ENCODE results near the gene HOXA7.

Gene HOXA7

GRCh38 chr7:27179503-27180430, 23.3 kb upstream of the HOXA7 start:
- H3K4me2 ChIP-seq (ENCODE audit: low read length): peak overlapping the region; percentile 48
- peaks cover 23% of the 10 kb centered on the region for H3K4me1 ChIP-seq (ENCODE audit: control insufficient read depth, low read length)
- H3F3A ChIP-seq (ENCODE audit: control insufficient read depth, insufficient read depth): no peaks in the 10 kb centered on the region
- H3K79me2 ChIP-seq (ENCODE audit: control insufficient read depth, low read length): no peaks in the 10 kb centered on the region
- H3K9me2 ChIP-seq (replicated peaks; ENCODE audit: control insufficient read depth, low read length): no peaks in the 10 kb centered on the region
- no peaks in the 10 kb centered on the region for H4K20me1 ChIP-seq (ENCODE audit: control insufficient read depth, insufficient read depth, low read depth, low read length)
- no peaks in the 10 kb centered on the region for H3K36me3 ChIP-seq (ENCODE audit: control insufficient read depth, low read length)
- TF ChIP-seq EZH2phosphoT487 (IDR thresholded peaks at IDR 0.05; ENCODE audit: borderline replicate concordance, low read length): no peak
- TF ChIP-seq CTCF (IDR thresholded peaks at IDR 0.05; ENCODE audit: low read depth, low read length, poor library complexity, severe bottlenecking): peak; percentile 99
- H3K27ac ChIP-seq (ENCODE audit: low read depth, low read length): no peak overlapping the region
- H3K4me3 ChIP-seq (ENCODE audit: low read length): peak overlapping the region; percentile 31
- H3K9me3 ChIP-seq (ENCODE audit: control insufficient read depth, insufficient read depth, low read length): no peaks in the 10 kb centered on the region
- H3K27me3 ChIP-seq (ENCODE audit: control insufficient read depth, low read length): peaks cover 49% of the 10 kb centered on the region

- Histone ChIP-seq H3K27me3 (ENCODE audit: control insufficient read depth, low read length) (peaks cover 50% of the 10 kb centered on the region), H4K20me1 (ENCODE audit: control insufficient read depth, insufficient read depth, low read depth, low read length) (no peaks in the 10 kb centered on the region)
Measured at GRCh38 chr7:27179030-27179429, 22.6 kb upstream of the HOXA7 start.

GRCh38 chr7:27178366-27178765, 21.9 kb upstream of the HOXA7 start:
- Histone ChIP-seq H3F3A (ENCODE audit: control insufficient read depth, insufficient read depth) (no peaks in the 10 kb centered on the region), H4K20me1 (ENCODE audit: control insufficient read depth, insufficient read depth, low read depth, low read length) (no peaks in the 10 kb centered on the region), H3K79me2 (ENCODE audit: control insufficient read depth, low read length) (no peaks in the 10 kb centered on the region), H3K36me3 (ENCODE audit: control insufficient read depth, low read length) (no peaks in the 10 kb centered on the region), H3K9me3 (ENCODE audit: control insufficient read depth, insufficient read depth, low read length) (no peaks in the 10 kb centered on the region), H3K9me2 (replicated peaks; ENCODE audit: control insufficient read depth, low read length) (no peaks in the 10 kb centered on the region), H3K4me1 (ENCODE audit: control insufficient read depth, low read length) (peaks cover 16% of the 10 kb centered on the region), H3K27me3 (ENCODE audit: control insufficient read depth, low read length) (peaks cover 50% of the 10 kb centered on the region), H3K4me3 (ENCODE audit: low read length) (no peak overlapping the region), H3K4me2 (ENCODE audit: low read length) (no peak overlapping the region), H3K27ac (ENCODE audit: low read depth, low read length) (no peak overlapping the region)
- TF ChIP-seq CTCF (IDR thresholded peaks at IDR 0.05; ENCODE audit: low read depth, low read length, poor library complexity, severe bottlenecking): no peak

More at GRCh38 chr7:27179030-27179429, 22.6 kb upstream of the HOXA7 start:
- Histone ChIP-seq H3K9me3 (ENCODE audit: control insufficient read depth, insufficient read depth, low read length) (no peaks in the 10 kb centered on the region), H3K79me2 (ENCODE audit: control insufficient read depth, low read length) (no peaks in the 10 kb centered on the region), H3K9me2 (replicated peaks; ENCODE audit: control insufficient read depth, low read length) (no peaks in the 10 kb centered on the region), H3K4me2 (ENCODE audit: low read length) (no peak overlapping the region), H3K36me3 (ENCODE audit: control insufficient read depth, low read length) (no peaks in the 10 kb centered on the region), H3K27ac (ENCODE audit: low read depth, low read length) (no peak overlapping the region), H3K4me3 (ENCODE audit: low read length) (no peak overlapping the region), H3K4me1 (ENCODE audit: control insufficient read depth, low read length) (peaks cover 16% of the 10 kb centered on the region), H3F3A (ENCODE audit: control insufficient read depth, insufficient read depth) (no peaks in the 10 kb centered on the region)
- TF ChIP-seq EZH2phosphoT487 (IDR thresholded peaks at IDR 0.05; ENCODE audit: borderline replicate concordance, low read length) (no peak), CTCF (IDR thresholded peaks at IDR 0.05; ENCODE audit: low read depth, low read length, poor library complexity, severe bottlenecking) (no peak)
